GM19099 (cell line): ENCODE results near the gene POTEH.
"Not testable (repeated sequence)": the region's sequence is repeated elsewhere in the genome, so short reads cannot be mapped to it uniquely, and the experiment has no call there.

ENCODE experiments used
- POLR2A ChIP-seq: IDR thresholded peaks from 3 replicates; pipeline ENCODE4 v1.6.1; 2011; ENCODE audit warnings: low read depth; ENCODE audit not compliant: insufficient read length; ENCODE audit errors: extremely low read depth

Gene POTEH

DNA sequence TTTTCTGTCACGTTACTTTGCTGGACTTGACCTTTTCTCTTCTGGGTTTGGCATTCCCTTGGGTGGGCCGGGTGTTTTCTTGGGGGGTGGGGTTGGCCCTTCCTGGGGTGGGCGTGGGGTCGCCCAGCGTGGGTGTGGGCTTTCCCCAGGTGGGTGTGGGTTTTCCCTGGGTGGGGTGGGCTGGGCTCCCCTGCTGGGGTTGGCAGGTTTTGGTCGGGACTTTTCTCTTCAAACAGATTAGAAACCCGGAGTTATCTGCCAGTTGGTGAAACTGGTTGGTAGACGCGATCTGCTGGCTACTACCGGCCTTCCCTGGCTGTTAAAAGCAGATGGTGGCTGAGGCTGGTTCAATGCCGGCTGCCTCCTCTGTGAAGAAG, at the start of gene POTEH:
TSS of gene POTEH (plus strand) at position 278 of the 377 bp plus-strand sequence. CDS start at position 330, 52 bp downstream.
- TF ChIP-seq POLR2A, result not testable (repeated sequence)
